Left lung (tissue), 10 donors: ENCODE measurements around the gene DACH1. TPM values are rescaled to one million over a fixed set of nuclear protein-coding genes. Genes with fewer than 3 reads are reported as not detected.

ENCODE experiments used
- ATAC-seq: fragments of 200-7000 bp; cut with Tn5 transposase; one replicate; pipeline ENCODE4 v1.9.1; 2020; ENCODE audit warnings: moderate library complexity
- DNase-seq, 4 donors: peaks; one replicate each; pipeline ENCODE4 v3.0.0-alpha.2; 2013 to 2020
- H3K27ac ChIP-seq, 2 donors: fragments of 200-600 bp; sonication (generic) in 1 of 2; one replicate each; pipeline versions ENCODE4 v1.5.0 to v1.8.0; 2020 to 2021
- H3K27me3 ChIP-seq, 2 donors: fragments of 200-600 bp; sonication (generic) in 1 of 2; one replicate each; pipeline versions ENCODE4 v1.5.0 to v1.8.0; 2020 to 2021
- H3K36me3 ChIP-seq, 2 donors: fragments of 200-600 bp; sonication (generic) in 1 of 2; one replicate each; pipeline versions ENCODE4 v1.5.0 to v1.8.0; 2020 to 2021
- H3K4me1 ChIP-seq, 2 donors: fragments of 200-600 bp; one replicate each; pipeline ENCODE4 v1.8.0; 2021
- H3K4me3 ChIP-seq, 2 donors: fragments of 200-600 bp; sonication (generic) in 1 of 2; one replicate each; pipeline versions ENCODE4 v1.5.0 to v1.8.0; 2020 to 2021; ENCODE audit warnings: mild to moderate bottlenecking in 1 of 2
- H3K9me3 ChIP-seq, 2 donors: fragments of 200-600 bp; sonication (generic) in 1 of 2; one replicate each; pipeline versions ENCODE4 v1.5.0 to v1.8.0; 2020 to 2021
- CTCF ChIP-seq, 2 donors: fragments of 200-600 bp; sonication (generic) in 1 of 2; IDR thresholded peaks; one replicate each; pipeline versions ENCODE4 v1.5.0 to v1.8.0; 2021; ENCODE audit warnings: antibody characterized with exemption in 2 of 2
- intact Hi-C, 2 donors: fragments of 100-400 bp; cut with DNase I; formaldehyde crosslinking; loops; one replicate each; pipeline versions ENCODE4 v1.11.2 to v1.14.2; 2022
- polyA plus RNA-seq, 6 donors: library from polyadenylated mRNA; unstranded; fragments of 120-200 nt; gene quantifications; one replicate each; pipeline ENCODE4 v1.2.1, GENCODE V29; 2013; ENCODE audit not compliant: insufficient read length in 6 of 6
- total RNA-seq, 2 donors: library from RNA; stranded (reverse); fragmentation: NEBNext Ultra II Directional; extraction: Animal tissue kit (Norgen Biotek cat#: 25700); gene quantifications; one replicate each; pipeline ENCODE4 v1.2.1, GENCODE V29; 2021
- donor health status: DM: no; HTN: yes; CAD: no.
- donor health status: DM: no; HTN: no; CAD: no.

DACH1 gene
- total and polyA plus RNA-seq, 8 donors = 4.6 to 47.5 (median 43.9) TPM

DNA sequence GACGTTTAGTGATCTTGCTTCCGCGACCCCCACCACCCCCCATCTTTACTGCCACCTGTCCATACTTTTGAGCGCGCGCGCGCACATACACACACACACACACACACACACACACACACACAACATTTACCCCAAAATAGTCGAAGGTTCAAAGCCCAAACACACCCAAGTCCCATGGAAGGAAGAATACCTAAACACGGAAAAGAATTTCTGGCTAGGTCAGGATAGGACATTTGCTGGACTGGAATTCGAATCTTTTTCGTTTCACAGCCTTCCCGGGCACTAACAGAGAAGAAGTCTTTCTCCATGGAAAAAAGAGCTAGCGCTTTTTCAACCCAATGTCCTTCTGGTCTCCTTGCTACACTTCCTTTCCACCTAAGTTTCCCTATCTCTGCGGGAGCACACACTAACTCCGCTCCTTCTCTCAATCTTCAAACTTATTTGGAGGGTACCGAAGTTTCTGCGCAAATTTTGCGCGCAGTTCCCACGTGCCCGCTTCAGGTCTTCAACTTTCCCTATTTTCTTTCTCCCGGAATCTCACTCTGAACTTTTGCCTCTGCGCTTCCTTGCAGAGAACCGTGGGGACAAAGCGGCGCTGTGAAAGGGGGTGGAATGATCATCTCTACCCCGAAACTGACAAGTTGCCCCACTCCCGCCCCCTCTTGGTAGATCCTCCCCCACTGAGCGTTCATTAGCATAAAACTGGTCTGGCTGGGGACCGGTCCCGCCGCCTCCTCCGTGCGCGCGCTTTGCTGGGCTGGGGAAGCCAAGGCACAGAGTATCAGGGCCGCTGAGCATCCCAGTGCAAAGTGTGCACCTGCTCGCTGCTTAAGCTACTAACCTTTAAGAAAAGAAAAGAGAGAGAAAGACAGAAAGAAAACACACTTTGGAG, 2.7 kb downstream of the DACH1 start:
- intact Hi-C loops = no loop called here
- Histone ChIP-seq H3K9me3 (no peaks in the 10 kb centered on the region), H3K4me3 (peak overlapping the region; percentile 56 to 91), H3K27ac (peak overlapping the region; percentile 77 to 86), H3K36me3 (no peaks in the 10 kb centered on the region), H3K4me1 (peaks cover 0 to 33% of the 10 kb centered on the region in 2 donors), H3K27me3 (peaks cover 9 to 38% of the 10 kb centered on the region in 2 donors)
- DNase-seq (peak; percentile 67 to 88 (median 78)), ATAC-seq (peak; percentile 65)
- TF ChIP-seq CTCF (IDR thresholded peaks at IDR 0.05) = no peak

DNA sequence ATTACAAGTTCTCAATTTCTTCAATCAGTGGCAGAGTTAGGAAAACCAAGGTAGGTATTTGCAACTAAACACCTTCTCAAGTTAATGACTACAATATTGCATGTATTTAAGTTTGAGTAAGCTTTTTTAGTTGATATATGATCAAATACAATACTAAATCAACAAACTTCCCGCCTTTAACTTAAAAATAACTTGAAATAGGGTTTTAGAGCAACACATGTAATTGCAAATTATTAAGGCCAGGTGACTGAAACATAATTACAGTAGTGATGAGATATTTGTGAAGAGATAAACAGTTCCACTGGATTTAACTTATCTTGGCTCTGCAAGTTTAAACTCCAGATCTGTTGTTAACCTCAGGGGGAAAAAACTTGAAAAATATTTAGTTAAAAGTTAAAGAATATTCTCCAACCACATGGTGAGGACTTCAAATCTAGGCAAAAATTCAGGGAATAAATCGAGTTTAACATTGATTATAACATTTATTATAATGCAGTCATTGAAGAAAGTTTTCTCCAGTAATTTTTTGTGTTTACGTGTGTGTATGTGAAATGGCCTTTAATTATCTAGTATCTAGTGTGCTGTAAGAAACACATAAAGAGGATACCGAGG, 3.6 kb downstream of the DACH1 start:
- ATAC-seq (no peak), DNase-seq (no peak)
- TF ChIP-seq CTCF (IDR thresholded peaks at IDR 0.05) = no peak
- peaks cover 9 to 31% of the 10 kb centered on the region in 2 donors for H3K27me3 ChIP-seq
- H3K4me3 ChIP-seq = peak overlapping the region in 1 of 2 donors; percentile 91
- intact Hi-C loops = no loop called here
- H3K9me3 ChIP-seq = no peaks in the 10 kb centered on the region
- H3K4me1 ChIP-seq = peaks cover 0 to 37% of the 10 kb centered on the region in 2 donors
- H3K36me3 ChIP-seq = no peaks in the 10 kb centered on the region
- peak overlapping the region; percentile 0 to 45 for H3K27ac ChIP-seq

DNA sequence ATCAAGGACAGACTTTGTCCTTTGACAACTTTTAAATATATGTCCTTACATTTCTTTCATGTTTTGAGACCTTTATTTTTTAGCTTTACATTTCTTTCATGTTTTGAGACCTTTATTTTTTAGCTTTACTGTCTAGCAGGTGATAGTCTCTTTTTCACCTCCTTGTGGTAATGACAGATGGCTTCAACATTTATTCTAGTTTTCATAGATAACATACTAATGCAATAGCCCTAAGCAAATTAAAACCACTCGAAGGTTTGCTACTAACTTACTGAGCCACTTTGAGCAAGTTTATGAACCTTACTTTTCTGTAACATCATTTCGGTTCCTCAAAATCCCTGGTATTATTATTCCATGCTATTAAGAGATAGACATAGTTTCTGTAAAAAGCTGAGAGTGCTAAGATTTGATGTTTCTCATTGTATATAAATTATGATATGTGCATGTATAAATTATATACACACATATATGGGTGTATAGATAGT, 4.5 kb downstream of the DACH1 start:
- Histone ChIP-seq H3K27ac (peak overlapping the region; percentile 0 to 45), H3K9me3 (no peaks in the 10 kb centered on the region), H3K36me3 (no peaks in the 10 kb centered on the region), H3K27me3 (peaks cover 9 to 25% of the 10 kb centered on the region in 2 donors), H3K4me3 (no peak overlapping the region), H3K4me1 (peaks cover 0 to 33% of the 10 kb centered on the region in 2 donors)
- no peak for TF ChIP-seq CTCF (IDR thresholded peaks at IDR 0.05)
- no peak for DNase-seq
- intact Hi-C loops = no loop called here
- ATAC-seq = no peak

DNA sequence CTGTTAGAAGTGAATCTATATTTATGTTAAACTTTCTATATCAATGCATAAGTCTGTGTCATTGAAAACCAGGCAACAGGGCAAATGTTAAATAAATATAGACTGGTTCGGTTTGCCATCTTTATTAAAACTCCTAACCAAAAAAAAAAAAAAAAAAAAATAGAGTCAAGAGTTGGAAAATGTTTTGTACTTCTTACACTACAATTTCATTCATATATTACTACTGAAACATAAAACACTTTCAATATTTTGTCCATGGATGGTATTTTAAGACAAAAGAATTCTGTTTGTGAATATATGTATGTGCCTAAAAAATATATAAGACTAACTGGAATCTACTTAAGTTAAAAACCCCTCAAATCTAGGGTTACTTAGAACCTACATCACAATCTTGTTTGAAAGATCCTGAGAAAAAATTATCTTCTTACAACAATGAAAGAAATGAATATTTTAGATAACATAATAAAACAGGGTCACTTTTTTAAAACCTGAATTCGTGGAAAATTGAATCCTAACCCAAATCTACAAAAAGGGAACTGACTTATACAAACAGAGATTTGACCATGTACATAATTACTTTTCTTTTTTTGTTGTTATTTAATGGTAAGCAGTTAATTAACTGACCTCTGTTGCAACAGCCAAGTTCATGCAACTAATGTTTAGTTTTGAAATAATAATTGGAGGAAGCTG, 5.1 kb downstream of the DACH1 start:
- DNase-seq (no peak), ATAC-seq (no peak)
- intact Hi-C loops = no loop called here
- TF ChIP-seq CTCF (IDR thresholded peaks at IDR 0.05) = no peak
- H3K4me3 ChIP-seq = no peak overlapping the region
- peak overlapping the region in 1 of 2 donors; percentile 34 for H3K27ac ChIP-seq
- H3K4me1 ChIP-seq = peaks cover 0 to 29% of the 10 kb centered on the region in 2 donors
- H3K9me3 ChIP-seq = no peaks in the 10 kb centered on the region
- no peaks in the 10 kb centered on the region for H3K36me3 ChIP-seq
- H3K27me3 ChIP-seq = peaks cover 9 to 19% of the 10 kb centered on the region in 2 donors
